ENCODE data around the gene PDE1C. TPM values are rescaled to one million over a fixed set of nuclear protein-coding genes. Genes with fewer than 3 reads are reported as not detected.

PDE1C gene
- total RNA-seq, 2 donors from 2014 or later: not detected

GRCh38 chr7:31938650-31939049 is 131.6 kb downstream of the PDE1C start:
- Mint-ChIP-seq H3K36me3 (ENCODE audit: low read depth) (no peaks in the 10 kb centered on the region), H3K4me1 (no peaks in the 10 kb centered on the region), H3K9me3 (peaks cover 26% of the 10 kb centered on the region), H3K27me3 (no peaks in the 10 kb centered on the region), H3K4me3 (no peak overlapping the region), H3K27ac (no peak overlapping the region)
- no peak for ATAC-seq (replicated peaks)

DNA sequence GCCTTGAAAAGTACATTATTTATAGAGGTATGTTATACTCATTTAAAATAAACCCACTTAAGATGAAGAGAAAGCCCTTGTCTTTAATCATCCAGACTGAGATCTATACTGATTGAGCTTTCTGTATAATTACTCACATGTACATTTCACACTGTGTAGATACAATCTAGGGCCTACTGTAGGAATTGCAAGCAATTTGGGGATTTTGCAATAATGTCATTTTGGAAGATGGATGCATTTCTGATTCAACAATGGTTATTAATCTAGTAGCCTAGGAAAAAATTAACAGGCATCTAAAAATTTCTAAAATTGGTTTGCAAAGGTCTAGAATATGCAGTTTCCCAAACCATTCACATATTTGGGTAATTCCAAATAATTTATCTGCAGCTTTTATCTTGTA is 132.2 kb downstream of the PDE1C start:
- Mint-ChIP-seq H3K27me3 (no peaks in the 10 kb centered on the region), H3K27ac (no peak overlapping the region), H3K4me1 (no peaks in the 10 kb centered on the region), H3K36me3 (ENCODE audit: low read depth) (no peaks in the 10 kb centered on the region), H3K9me3 (peaks cover 26% of the 10 kb centered on the region), H3K4me3 (no peak overlapping the region)
- ATAC-seq (replicated peaks): no peak

- Mint-ChIP-seq H3K27ac (no peak overlapping the region), H3K4me1 (no peaks in the 10 kb centered on the region), H3K27me3 (no peaks in the 10 kb centered on the region), H3K36me3 (ENCODE audit: low read depth) (no peaks in the 10 kb centered on the region), H3K4me3 (no peak overlapping the region), H3K9me3 (peaks cover 33% of the 10 kb centered on the region)
- no peak for ATAC-seq (replicated peaks)
Measured at GRCh38 chr7:31935124-31936054, 134.8 kb downstream of the PDE1C start.

DNA sequence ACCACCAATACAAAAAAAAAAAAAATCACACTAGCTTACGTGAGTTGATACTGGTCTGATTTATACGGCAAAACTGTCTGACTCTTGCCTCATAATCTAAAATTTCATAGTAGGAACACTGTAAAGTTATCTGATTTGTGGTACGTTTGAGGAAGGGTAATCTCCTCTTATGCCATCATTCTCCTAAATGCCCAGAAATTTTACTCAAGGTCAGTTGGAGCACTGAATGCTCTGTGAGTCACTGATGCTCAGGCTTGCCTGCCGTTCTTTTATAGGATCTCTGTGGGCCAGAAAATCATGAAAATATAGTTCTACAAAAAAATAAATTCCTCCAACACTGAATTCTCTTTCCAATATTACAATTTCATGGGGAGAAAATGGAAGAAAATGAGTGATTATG is 135.7 kb downstream of the PDE1C start:
- no peak overlapping the region for H3K4me3 Mint-ChIP-seq
- no peak for ATAC-seq (replicated peaks)
- H3K36me3 Mint-ChIP-seq (ENCODE audit: low read depth): no peaks in the 10 kb centered on the region
- H3K9me3 Mint-ChIP-seq: peaks cover 34% of the 10 kb centered on the region
- no peaks in the 10 kb centered on the region for H3K4me1 Mint-ChIP-seq
- no peak overlapping the region for H3K27ac Mint-ChIP-seq
- H3K27me3 Mint-ChIP-seq: no peaks in the 10 kb centered on the region

- no peak for ATAC-seq (replicated peaks)
- no peak overlapping the region for H3K4me3 Mint-ChIP-seq
- H3K36me3 Mint-ChIP-seq (ENCODE audit: low read depth): no peaks in the 10 kb centered on the region
- no peak overlapping the region for H3K27ac Mint-ChIP-seq
- no peaks in the 10 kb centered on the region for H3K27me3 Mint-ChIP-seq
- H3K9me3 Mint-ChIP-seq: peaks cover 28% of the 10 kb centered on the region
- no peaks in the 10 kb centered on the region for H3K4me1 Mint-ChIP-seq
Measured at GRCh38 chr7:31933481-31933880, 136.7 kb downstream of the PDE1C start.

DNA sequence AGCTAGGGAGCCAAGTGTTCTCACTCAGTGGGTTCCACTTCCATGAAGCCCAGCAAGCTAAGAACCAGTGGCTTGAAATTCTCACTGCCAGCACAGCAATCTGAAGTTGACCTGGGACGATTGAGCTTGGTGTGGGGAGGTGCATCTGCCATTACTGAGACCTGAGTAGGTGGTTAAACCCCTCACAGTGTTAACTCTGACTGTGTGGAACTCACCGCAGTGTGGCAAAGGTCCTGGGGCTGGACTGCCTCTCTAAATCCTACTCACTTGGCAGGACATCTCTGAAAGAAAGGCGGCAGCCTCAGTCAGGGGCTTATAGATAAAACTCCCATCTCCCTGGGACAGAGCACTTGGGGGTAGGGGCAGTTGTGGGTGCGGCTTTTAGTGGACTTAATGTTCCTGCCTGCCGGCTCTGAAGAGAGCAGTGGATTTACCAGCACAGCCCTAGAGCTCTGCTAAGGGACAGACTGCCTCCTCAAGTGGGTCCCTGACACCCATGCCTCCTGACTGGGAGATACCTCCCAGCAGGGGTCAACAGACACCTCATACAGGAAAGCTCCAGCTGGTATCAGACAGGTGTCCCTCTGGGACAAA is 143.1 kb downstream of the PDE1C start:
- H3K4me1 Mint-ChIP-seq: no peaks in the 10 kb centered on the region
- no peak for ATAC-seq (replicated peaks)
- no peak overlapping the region for H3K27ac Mint-ChIP-seq
- no peaks in the 10 kb centered on the region for H3K27me3 Mint-ChIP-seq
- H3K4me3 Mint-ChIP-seq: no peak overlapping the region
- no peaks in the 10 kb centered on the region for H3K36me3 Mint-ChIP-seq (ENCODE audit: low read depth)
- H3K9me3 Mint-ChIP-seq: peaks cover 16% of the 10 kb centered on the region

- Mint-ChIP-seq H3K9me3 (peaks cover 11% of the 10 kb centered on the region), H3K4me1 (no peaks in the 10 kb centered on the region), H3K36me3 (ENCODE audit: low read depth) (no peaks in the 10 kb centered on the region), H3K27ac (no peak overlapping the region), H3K4me3 (no peak overlapping the region), H3K27me3 (no peaks in the 10 kb centered on the region)
- ATAC-seq (replicated peaks): no peak
Measured at GRCh38 chr7:31925753-31926454, 144.3 kb downstream of the PDE1C start.

- peaks cover 9% of the 10 kb centered on the region for H3K9me3 Mint-ChIP-seq
- no peak overlapping the region for H3K4me3 Mint-ChIP-seq
- no peaks in the 10 kb centered on the region for H3K4me1 Mint-ChIP-seq
- no peak overlapping the region for H3K27ac Mint-ChIP-seq
- no peak for ATAC-seq (replicated peaks)
- no peaks in the 10 kb centered on the region for H3K36me3 Mint-ChIP-seq (ENCODE audit: low read depth)
- H3K27me3 Mint-ChIP-seq: no peaks in the 10 kb centered on the region
Measured at GRCh38 chr7:31924251-31924650, 146.0 kb downstream of the PDE1C start.

- no peaks in the 10 kb centered on the region for H3K4me1 Mint-ChIP-seq
- ATAC-seq (replicated peaks): no peak
- H3K27me3 Mint-ChIP-seq: no peaks in the 10 kb centered on the region
- H3K36me3 Mint-ChIP-seq (ENCODE audit: low read depth): no peaks in the 10 kb centered on the region
- H3K9me3 Mint-ChIP-seq: peaks cover 5% of the 10 kb centered on the region
- no peak overlapping the region for H3K4me3 Mint-ChIP-seq
- no peak overlapping the region for H3K27ac Mint-ChIP-seq
Measured at GRCh38 chr7:31922848-31923247, 147.4 kb downstream of the PDE1C start.

- H3K27ac Mint-ChIP-seq: no peak overlapping the region
- H3K27me3 Mint-ChIP-seq: no peaks in the 10 kb centered on the region
- H3K9me3 Mint-ChIP-seq: peaks cover 4% of the 10 kb centered on the region
- no peaks in the 10 kb centered on the region for H3K4me1 Mint-ChIP-seq
- H3K36me3 Mint-ChIP-seq (ENCODE audit: low read depth): no peaks in the 10 kb centered on the region
- ATAC-seq (replicated peaks): no peak
- no peak overlapping the region for H3K4me3 Mint-ChIP-seq
Measured at GRCh38 chr7:31921047-31921446, 149.2 kb downstream of the PDE1C start.

DNA sequence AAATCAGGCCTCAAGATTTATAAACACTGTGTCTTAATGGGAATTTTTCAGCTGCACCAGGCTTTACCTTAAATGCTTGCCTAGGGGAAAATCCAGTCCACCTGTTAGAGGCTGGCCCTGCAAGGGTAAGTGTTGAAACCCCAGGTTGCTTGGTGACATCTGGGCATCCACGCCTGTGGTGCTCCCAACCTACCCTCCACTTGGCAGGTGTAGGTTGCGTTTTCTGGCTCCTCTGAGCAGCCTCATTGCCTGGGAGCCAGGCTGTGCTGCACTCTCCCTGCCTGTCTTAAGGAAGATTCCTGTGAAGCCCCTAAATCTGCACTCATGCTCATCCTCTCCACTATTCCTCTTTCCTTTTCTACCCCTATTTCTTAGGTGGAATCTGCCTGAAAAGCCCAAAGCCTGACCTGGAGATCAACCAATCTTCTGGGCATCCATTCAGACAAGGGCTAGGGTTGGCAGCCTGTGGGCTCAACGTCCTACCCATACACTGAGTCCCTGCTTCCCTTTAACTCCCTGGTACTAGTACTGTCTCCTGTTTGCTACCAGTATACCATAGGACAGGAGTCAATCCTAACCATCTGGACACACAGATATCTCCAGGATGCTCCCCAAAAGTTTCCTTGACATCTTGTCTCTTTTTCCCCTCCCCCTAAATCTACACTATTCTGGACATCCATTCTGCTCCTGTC is 150.4 kb downstream of the PDE1C start:
- no peak for ATAC-seq (replicated peaks)
- Mint-ChIP-seq H3K27ac (no peak overlapping the region), H3K27me3 (no peaks in the 10 kb centered on the region), H3K4me3 (no peak overlapping the region), H3K4me1 (no peaks in the 10 kb centered on the region), H3K9me3 (peaks cover 4% of the 10 kb centered on the region), H3K36me3 (ENCODE audit: low read depth) (no peaks in the 10 kb centered on the region)

- Mint-ChIP-seq H3K4me3 (no peak overlapping the region), H3K27ac (no peak overlapping the region), H3K4me1 (no peaks in the 10 kb centered on the region), H3K9me3 (peaks cover 4% of the 10 kb centered on the region), H3K27me3 (no peaks in the 10 kb centered on the region), H3K36me3 (ENCODE audit: low read depth) (no peaks in the 10 kb centered on the region)
- no peak for ATAC-seq (replicated peaks)
Measured at GRCh38 chr7:31918706-31919393, 151.4 kb downstream of the PDE1C start.

DNA sequence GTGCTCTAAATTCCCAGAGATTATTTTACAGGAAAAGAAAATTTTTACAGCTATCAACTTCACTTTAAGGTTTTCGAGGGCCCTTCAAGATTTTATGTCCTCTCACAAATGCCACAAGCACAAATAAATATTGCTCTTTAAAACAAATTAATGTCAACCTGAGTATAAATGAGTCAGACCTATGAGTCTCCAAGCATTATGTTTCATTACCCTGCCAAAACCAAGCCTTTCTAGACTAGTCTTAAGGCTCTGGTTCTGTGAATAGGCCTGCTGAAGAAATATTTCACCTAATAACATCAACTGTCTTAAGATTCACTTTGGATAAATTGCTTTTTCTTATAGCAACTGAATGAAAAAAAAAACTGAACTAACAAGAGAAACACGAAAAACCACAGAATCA is 153.0 kb downstream of the PDE1C start:
- H3K36me3 Mint-ChIP-seq (ENCODE audit: low read depth): no peaks in the 10 kb centered on the region
- no peaks in the 10 kb centered on the region for H3K4me1 Mint-ChIP-seq
- peaks cover 4% of the 10 kb centered on the region for H3K9me3 Mint-ChIP-seq
- no peaks in the 10 kb centered on the region for H3K27me3 Mint-ChIP-seq
- ATAC-seq (replicated peaks): no peak
- no peak overlapping the region for H3K27ac Mint-ChIP-seq
- H3K4me3 Mint-ChIP-seq: no peak overlapping the region

DNA sequence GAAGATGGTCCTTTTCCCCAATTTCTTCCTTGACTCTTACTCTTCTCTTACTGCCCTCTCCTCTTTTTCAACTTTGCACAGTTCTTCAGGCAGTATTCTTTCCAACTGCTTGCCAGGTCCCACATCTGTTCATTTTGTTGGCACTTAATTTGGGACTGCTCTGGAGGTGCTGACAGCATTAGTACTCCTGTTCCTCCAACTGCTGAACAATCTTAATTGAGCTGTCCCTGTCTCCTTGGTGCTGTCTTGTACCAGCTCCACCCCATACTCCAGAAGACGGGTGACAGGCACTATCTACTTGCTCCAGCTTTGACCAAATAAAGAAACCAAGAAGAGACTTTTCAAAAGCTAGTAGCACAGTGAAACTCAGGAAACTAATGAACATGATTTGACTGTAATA is 160.0 kb downstream of the PDE1C start:
- H3K4me3 Mint-ChIP-seq: no peak overlapping the region
- H3K4me1 Mint-ChIP-seq: no peaks in the 10 kb centered on the region
- no peaks in the 10 kb centered on the region for H3K36me3 Mint-ChIP-seq (ENCODE audit: low read depth)
- H3K27ac Mint-ChIP-seq: no peak overlapping the region
- peaks cover 3% of the 10 kb centered on the region for H3K9me3 Mint-ChIP-seq
- no peaks in the 10 kb centered on the region for H3K27me3 Mint-ChIP-seq
- no peak for ATAC-seq (replicated peaks)
